RPMI7951 (cell line): Measurements from ENCODE around the gene HCRTR1. TPM values are rescaled to one million over a fixed set of nuclear protein-coding genes. Genes with fewer than 3 reads are reported as not detected.

Source experiments
- DNase-seq: peaks from one replicate; pipeline ENCODE4 v3.0.0-alpha.2; 2012; ENCODE audit warnings: low read depth
- total RNA-seq: library from RNA; depleted of rRNA; stranded (reverse); fragments of >200 nt; shearing (Covaris generic); gene quantifications from 2 replicates; pipeline ENCODE4 v1.2.3, GENCODE V29; 2014

Gene HCRTR1
- total RNA-seq, 1 experiment from 2014 or later: not detected

DNA sequence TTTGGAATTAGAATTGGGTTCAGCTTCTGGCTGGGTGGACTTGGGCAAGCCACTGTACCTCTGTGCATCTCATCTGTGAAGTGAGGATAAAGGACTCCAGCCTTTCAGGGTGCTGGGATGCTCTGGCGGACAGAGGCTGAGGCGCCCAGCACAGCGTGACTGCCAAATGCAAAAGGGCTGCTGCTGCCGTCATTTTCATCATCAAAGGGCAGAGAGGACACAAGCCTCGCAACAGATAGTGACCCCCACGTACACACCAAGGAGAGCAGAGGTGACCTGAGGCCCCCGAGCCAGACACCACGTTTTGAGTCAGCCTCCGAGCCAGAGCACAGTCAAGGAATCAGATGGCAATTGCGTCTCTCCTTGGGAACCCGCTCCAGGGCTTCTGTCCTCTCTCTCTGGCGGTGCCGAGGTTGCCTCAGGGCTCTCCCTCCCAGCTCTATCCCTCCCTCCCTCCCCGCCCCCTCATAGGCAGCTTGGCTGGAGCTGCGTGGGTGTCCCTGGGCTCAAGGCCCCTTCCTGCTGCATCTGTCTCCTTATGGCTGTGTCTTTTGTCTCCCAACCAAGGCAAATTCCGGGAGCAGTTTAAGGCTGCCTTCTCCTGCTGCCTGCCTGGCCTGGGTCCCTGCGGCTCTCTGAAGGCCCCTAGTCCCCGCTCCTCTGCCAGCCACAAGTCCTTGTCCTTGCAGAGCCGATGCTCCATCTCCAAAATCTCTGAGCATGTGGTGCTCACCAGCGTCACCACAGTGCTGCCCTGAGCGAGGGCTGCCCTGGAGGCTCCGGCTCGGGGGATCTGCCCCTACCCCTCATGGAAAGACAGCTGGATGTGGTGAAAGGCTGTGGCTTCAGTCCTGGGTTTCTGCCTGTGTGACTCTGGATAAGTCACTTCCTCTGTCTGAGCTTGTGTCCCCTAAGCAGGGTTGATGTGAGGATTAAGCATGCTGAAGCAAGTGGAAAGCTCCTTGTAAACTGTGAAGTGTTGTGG, 9.0 kb downstream of the HCRTR1 start:
- peak; percentile 61 for DNase-seq

DNA sequence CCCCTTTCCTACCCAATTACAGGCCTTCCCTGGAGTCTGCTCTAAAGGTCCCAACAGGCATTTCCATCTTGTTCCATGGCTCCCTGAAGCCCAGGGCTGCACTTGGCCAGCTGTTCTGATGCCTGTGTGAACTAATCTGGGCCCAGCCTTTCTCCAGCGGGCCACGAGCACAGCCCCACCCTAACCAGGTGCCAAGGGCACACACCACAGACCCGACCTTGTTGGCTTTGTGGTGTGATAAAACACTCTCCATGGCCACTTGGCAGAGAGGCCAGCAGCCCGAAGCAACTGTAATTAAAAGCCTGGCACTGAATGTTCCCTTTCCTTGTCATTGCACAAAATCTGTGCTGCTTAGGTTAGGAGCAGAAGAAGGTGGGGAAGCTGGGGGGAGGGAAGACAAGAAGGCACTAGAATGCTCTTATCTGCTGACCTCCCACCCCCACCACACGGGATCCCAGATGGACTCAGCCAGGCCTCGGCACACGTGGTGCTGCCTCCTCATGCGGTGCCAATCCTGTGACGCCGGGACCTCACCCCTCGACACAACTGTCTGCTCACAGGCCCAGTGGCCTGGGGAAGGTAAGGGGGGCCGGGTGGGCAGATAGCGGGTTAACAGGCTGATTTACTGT, 9.9 kb downstream of the HCRTR1 start:
- peak; percentile 46 for DNase-seq

DNA sequence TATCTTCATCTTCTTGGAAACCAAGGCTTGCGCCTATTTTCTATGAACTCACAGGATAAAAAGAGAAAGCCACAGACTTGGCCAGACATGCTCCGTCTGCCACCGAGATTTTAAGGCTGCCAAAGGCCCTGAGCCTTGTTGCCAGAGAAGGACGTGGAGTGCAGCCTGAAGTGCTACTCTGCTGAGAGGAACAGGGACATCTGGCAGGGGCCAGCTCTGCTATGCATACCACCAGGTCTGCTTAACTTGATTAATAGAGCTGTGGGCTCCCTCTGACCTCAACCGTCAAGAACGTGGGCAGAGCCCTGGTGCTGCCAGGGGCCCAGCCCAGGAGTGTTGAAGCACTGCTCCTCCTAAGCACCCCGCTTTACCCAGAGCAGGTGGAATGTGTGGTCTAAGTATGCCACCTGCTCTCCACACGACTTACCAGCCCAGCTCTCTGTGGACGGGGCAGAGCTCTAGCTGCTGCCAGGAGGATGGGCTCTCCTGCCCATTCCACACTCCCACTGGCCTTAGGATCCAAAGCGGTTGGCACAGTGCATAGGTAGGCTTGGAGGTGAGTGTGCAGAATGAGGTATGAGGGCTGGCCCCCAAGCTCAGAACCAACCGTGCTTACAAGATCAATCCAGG, 10.6 kb downstream of the HCRTR1 start:
- no peak for DNase-seq

GRCh38 chr1:31628931-31629556, 11.6 kb downstream of the HCRTR1 start:
- DNase-seq: no peak

- no peak for DNase-seq
These were observed 15.2 kb downstream of the HCRTR1 start for GRCh38 chr1:31632649-31633048.

GRCh38 chr1:31633117-31633516, 15.6 kb downstream of the HCRTR1 start:
- no peak for DNase-seq

GRCh38 chr1:31637915-31638673, 20.6 kb downstream of the HCRTR1 start:
- DNase-seq: no peak

DNA sequence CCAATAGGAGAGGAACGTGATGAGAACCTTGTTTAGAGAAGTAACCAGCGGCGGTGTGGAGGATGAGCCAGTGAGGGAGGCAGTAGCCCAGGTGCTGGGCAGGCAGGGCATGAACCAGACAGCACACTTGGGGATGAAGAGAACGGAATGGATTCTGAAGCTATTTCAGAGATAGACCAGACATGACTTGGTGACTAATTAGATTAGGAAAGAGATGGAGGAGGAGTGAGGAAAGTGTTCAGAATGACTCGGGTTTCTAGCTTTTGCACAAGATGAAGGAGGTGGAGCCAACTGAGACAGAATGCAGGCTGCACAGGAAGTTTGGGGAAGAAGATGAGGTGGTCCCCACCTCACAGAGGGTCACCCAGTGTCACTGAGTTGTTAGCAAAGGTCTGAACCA, 22.1 kb downstream of the HCRTR1 start:
- DNase-seq: peak; percentile 24

GRCh38 chr1:31640179-31640578, 22.7 kb downstream of the HCRTR1 start:
- DNase-seq: no peak

GRCh38 chr1:31640964-31641363, 23.5 kb downstream of the HCRTR1 start:
- DNase-seq: no peak

- no peak for DNase-seq
These were observed 24.9 kb downstream of the HCRTR1 start for GRCh38 chr1:31642366-31642765.

- DNase-seq: no peak
These were observed 25.4 kb downstream of the HCRTR1 start for GRCh38 chr1:31642897-31643296.

DNA sequence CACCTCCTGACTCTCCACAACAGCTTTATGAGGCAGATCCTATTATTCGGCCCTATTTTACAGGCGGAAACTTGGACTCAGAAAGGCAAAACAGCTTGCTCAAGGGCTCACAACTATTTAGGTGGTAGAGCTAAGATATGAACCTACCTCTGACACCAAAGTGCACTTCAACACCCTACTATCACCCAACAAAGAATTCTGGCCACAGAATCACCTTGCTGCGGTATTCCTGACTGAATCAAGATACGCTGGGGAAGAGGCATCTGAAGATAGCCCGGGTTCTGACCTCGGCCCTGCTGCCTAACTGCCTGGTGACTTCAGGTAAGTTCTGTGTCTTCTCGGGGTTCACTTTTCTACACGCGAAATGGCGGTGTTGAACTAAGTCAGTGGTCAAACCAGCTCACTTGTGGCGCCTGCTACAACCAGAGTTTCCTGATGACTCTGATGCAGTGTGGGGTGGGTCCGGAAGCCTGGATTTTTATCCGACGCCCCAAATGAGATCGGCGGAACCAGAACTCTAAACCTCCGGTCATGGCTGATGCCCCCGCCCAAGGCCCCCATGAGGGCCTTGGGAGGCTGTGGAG, 26.6 kb downstream of the HCRTR1 start:
- DNase-seq: no peak

DNA sequence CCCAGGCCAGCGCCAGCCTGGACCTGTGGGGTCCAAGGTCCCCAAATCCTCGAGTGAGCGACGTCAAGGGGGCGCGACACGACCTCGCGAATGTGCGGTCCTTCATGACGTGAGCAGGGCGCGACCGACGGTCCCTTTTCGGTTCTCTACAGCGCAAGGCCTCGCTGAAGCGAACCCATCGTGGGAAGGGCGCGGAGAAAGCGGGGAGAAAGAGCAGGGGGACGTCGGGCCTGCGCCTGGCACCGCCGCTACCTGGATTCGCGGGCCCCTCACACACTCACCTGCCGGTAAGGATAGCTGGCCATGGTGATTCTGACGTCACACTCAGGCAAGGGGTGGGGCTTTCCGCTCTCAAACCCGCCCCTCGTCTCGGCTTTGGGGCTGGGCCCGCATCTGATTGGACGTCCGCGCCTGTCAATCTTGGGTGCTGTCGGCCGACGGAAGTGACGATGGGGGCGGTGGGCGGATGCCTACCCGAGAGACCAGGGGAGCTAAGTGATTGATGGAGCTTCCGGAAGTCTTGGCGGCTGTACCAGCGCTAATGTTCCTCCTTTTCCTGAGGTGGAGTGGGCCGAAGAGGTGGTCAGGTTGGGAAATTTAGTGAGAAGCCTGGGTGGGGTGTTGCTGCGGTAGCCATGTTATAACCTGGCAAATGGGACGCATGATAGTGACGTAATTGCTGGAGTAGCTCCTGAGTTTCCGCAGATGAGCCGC, 27.2 kb downstream of the HCRTR1 start, which contains the start of gene PEF1:
Gene PEF1, minus strand, starts transcription at position 317 of the 714 bp plus-strand sequence. Its CDS starts 12 bp downstream, at position 305.
- peak; percentile 96 for DNase-seq

DNA sequence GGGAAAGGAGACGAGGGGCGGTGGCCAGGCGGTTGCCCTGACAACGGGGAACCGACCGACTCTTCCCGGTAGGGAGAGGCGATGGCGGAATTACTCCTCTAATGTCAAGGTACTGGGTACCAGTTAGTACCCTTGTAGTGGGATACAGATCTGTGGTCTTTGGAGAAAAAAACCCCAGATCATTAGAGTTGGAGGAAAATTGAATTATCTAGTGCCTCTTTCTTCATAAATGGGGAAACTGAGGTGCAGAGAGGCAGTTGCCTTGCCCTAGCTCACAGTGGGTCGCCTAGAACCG, 27.7 kb downstream of the HCRTR1 start:
- DNase-seq: no peak

GRCh38 chr1:31646259-31646960, 28.9 kb downstream of the HCRTR1 start:
- DNase-seq: no peak

- DNase-seq: no peak
These were observed 29.6 kb downstream of the HCRTR1 start for GRCh38 chr1:31647106-31647505.

DNA sequence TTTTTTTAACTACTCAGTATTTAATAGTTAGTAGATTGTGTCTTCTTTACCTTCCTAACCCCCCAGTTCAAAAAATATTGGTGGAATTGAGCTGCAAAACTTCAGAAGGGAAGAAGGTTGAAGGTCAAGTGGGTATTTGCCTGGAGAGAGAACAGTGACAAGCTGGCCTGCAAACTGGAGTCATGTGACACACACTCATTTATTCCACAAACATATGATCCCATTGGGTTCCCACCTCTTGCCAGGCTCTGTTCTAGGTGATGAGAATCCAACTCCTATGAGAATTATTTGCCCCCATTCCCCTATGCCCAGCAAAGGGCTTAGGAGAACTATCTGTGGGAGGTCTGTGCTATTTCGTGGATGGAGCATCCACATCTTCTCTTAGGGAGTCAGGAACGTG, 30.7 kb downstream of the HCRTR1 start:
- no peak for DNase-seq

DNA sequence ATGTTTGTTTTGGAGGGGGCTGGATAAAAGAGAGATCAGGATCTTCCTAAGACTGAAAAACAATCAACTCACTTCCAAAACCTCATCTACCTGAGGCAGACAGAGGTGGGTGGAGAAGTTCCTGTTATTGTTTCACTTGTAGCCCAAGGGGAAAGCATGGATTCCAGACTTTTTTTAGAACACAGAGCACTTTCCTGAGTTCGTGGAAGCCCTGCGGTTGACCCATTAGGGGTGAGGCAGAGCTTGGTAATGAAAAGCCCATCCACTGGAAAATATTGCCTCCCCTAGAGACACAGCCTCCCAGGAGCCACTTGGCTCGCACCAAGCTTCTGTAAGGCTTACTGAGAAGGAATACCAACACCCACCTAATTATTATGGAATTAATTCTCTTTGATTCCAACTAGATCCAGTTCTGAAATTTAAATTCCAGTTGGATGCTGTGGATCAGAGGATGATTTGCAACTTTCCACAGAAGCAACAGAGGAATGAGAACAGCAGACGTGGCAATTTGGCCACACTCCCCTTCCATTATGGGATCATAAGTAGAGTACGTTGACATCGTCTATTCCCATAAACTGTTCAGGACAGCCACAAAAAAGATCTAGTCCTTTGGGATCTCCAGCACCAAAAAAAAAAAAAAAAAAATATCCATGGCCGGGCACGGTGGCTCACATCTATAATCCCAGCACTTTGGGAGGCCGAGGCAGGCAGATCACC, 31.3 kb downstream of the HCRTR1 start:
- DNase-seq: no peak
